IPS DF 4.7 (cell line): Measurements from ENCODE around the gene SPTSSB.

ENCODE experiments used
- DNase-seq: peaks from one replicate; pipeline ENCODE4 v3.0.0-alpha.2; 2013; ENCODE audit warnings: low spot score; ENCODE audit errors: extremely low read depth

SPTSSB gene

GRCh38 chr3:161392853-161393252 lies 21.5 kb upstream of the SPTSSB start:
- no peak for DNase-seq

- DNase-seq = no peak
These were observed 18.9 kb upstream of the SPTSSB start for GRCh38 chr3:161390200-161390599.

- DNase-seq = no peak
These were observed 18.2 kb upstream of the SPTSSB start for GRCh38 chr3:161389445-161390035.

- no peak for DNase-seq
These were observed 17.5 kb upstream of the SPTSSB start for GRCh38 chr3:161388855-161389254.

- DNase-seq = no peak
These were observed 15.9 kb upstream of the SPTSSB start for GRCh38 chr3:161386991-161387770.

- DNase-seq = no peak
These were observed 1.3 kb upstream of the SPTSSB start for GRCh38 chr3:161372321-161373260.

- no peak for DNase-seq
These were observed 1.8 kb downstream of the SPTSSB start for GRCh38 chr3:161369531-161369930.

- DNase-seq = no peak
These were observed 5.2 kb downstream of the SPTSSB start for GRCh38 chr3:161366094-161366493.

- no peak for DNase-seq
These were observed 12.8 kb downstream of the SPTSSB start for GRCh38 chr3:161358488-161358887.

- no peak for DNase-seq
These were observed 15.0 kb downstream of the SPTSSB start for GRCh38 chr3:161356287-161356686.

GRCh38 chr3:161355508-161355907 lies 15.8 kb downstream of the SPTSSB start:
- no peak for DNase-seq

GRCh38 chr3:161354554-161354953 lies 16.8 kb downstream of the SPTSSB start:
- DNase-seq = no peak

- no peak for DNase-seq
These were observed 20.0 kb downstream of the SPTSSB start for GRCh38 chr3:161351330-161351729.

GRCh38 chr3:161350916-161351315 lies 20.4 kb downstream of the SPTSSB start:
- no peak for DNase-seq

GRCh38 chr3:161349529-161350312 lies 21.6 kb downstream of the SPTSSB start:
- no peak for DNase-seq

GRCh38 chr3:161348796-161349400 lies 22.4 kb downstream of the SPTSSB start:
- DNase-seq = no peak

GRCh38 chr3:161347726-161348125 lies 23.6 kb downstream of the SPTSSB start:
- DNase-seq = no peak

- DNase-seq = no peak
These were observed 26.3 kb downstream of the SPTSSB start for GRCh38 chr3:161345023-161345422.

- no peak for DNase-seq
These were observed 27.3 kb downstream of the SPTSSB start for GRCh38 chr3:161343986-161344385.

- no peak for DNase-seq
These were observed 27.8 kb downstream of the SPTSSB start for GRCh38 chr3:161343540-161343939.

- DNase-seq = no peak
These were observed 28.7 kb downstream of the SPTSSB start for GRCh38 chr3:161342629-161343028.
